Measurements from ENCODE around the gene VMAC. TPM values are rescaled to one million over a fixed set of nuclear protein-coding genes. Genes with fewer than 3 reads are reported as not detected.

The VMAC gene
- total and polyA plus RNA-seq, 5 experiments from 2014 or later, result 6.2 to 34.5 (median 8.4) TPM

Other genes with a start within 250 kb of the VMAC start
- gene MICOS13, start 224.4 kb upstream of the VMAC start, total RNA-seq, result 10 to 100 TPM; 40.1 to 40.6 TPM
- gene MICOS13, start 224.4 kb upstream of the VMAC start, polyA plus RNA-seq, result 100 to 1,000 TPM in 2 of 3 donors, 10 to 100 TPM in 1; 95.5 to 110 (median 102) TPM
- 1 to 10 TPM; 2.8 to 4.1 TPM for gene HSD11B1L, start 223.8 kb upstream of the VMAC start, total RNA-seq
- 1 to 10 TPM; 5.5 to 6.0 (median 5.7) TPM for gene HSD11B1L, start 223.8 kb upstream of the VMAC start, polyA plus RNA-seq
- gene RPL36, start 214.6 kb upstream of the VMAC start, total RNA-seq, result 1,000 to 10,000 TPM; 1,442 to 1,445 TPM
- gene RPL36, start 214.6 kb upstream of the VMAC start, polyA plus RNA-seq, result 1,000 to 10,000 TPM; 2,357 to 2,883 (median 2,631) TPM
- gene LONP1, start 184.7 kb upstream of the VMAC start, total RNA-seq, result 10 to 100 TPM; 74.3 to 75.3 TPM
- 10 to 100 TPM; 19.9 to 45.5 (median 21.6) TPM for gene LONP1, start 184.7 kb upstream of the VMAC start, polyA plus RNA-seq
- gene CATSPERD, start 184.2 kb upstream of the VMAC start, total RNA-seq, result not detected
- gene CATSPERD, start 184.2 kb upstream of the VMAC start, polyA plus RNA-seq, result not detected
- 1 to 10 TPM; 8.9 to 10.0 TPM for gene PRR22, start 120.1 kb upstream of the VMAC start, total RNA-seq
- not detected for gene PRR22, start 120.1 kb upstream of the VMAC start, polyA plus RNA-seq
- gene DUS3L, start 113.7 kb upstream of the VMAC start, total RNA-seq, result 100 to 1,000 TPM; 113 to 116 TPM
- 10 to 100 TPM; 26.3 to 43.2 (median 41.1) TPM for gene DUS3L, start 113.7 kb upstream of the VMAC start, polyA plus RNA-seq
- gene NRTN, start 99.8 kb upstream of the VMAC start, total RNA-seq, result under 1 TPM; 0.82 to 0.88 TPM
- under 1 TPM; 0.19 to 0.88 (median 0.81) TPM for gene NRTN, start 99.8 kb upstream of the VMAC start, polyA plus RNA-seq
- gene FUT6, start 65.2 kb upstream of the VMAC start, total RNA-seq, result not detected
- not detected for gene FUT6, start 65.2 kb upstream of the VMAC start, polyA plus RNA-seq
- gene FUT3, start 53.4 kb upstream of the VMAC start, total RNA-seq, result under 1 TPM in 1 of 2 experiments, not detected in 1; 0.16 TPM
- gene FUT3, start 53.4 kb upstream of the VMAC start, polyA plus RNA-seq, result not detected
- gene FUT5, start 34.3 kb upstream of the VMAC start, total RNA-seq, result under 1 TPM; 0.34 to 0.38 TPM
- under 1 TPM in 1 of 3 donors, not detected in 2; 0.10 TPM for gene FUT5, start 34.3 kb upstream of the VMAC start, polyA plus RNA-seq
- 100 to 1,000 TPM; 116 to 131 TPM for gene NDUFA11, start 1.1 kb upstream of the VMAC start, total RNA-seq
- gene NDUFA11, start 1.1 kb upstream of the VMAC start, polyA plus RNA-seq, result 100 to 1,000 TPM; 374 to 404 (median 395) TPM
- gene CAPS, start 9.4 kb downstream of the VMAC start, total RNA-seq, result 10 to 100 TPM; 55.9 to 58.3 TPM
- 1 to 10 TPM; 1.3 to 2.8 (median 2.0) TPM for gene CAPS, start 9.4 kb downstream of the VMAC start, polyA plus RNA-seq
- gene RANBP3, start 73.3 kb downstream of the VMAC start, total RNA-seq, result 100 to 1,000 TPM; 128 to 145 TPM
- gene RANBP3, start 73.3 kb downstream of the VMAC start, polyA plus RNA-seq, result 10 to 100 TPM in 1 of 3 donors, 1 to 10 TPM in 2; 7.7 to 13.0 (median 9.1) TPM
- gene RFX2, start 205.6 kb downstream of the VMAC start, total RNA-seq, result 1 to 10 TPM; 5.6 to 9.9 TPM
- 10 to 100 TPM in 1 of 3 donors, 1 to 10 TPM in 2; 4.0 to 10.4 (median 5.9) TPM for gene RFX2, start 205.6 kb downstream of the VMAC start, polyA plus RNA-seq
- gene ACSBG2, start 230.8 kb downstream of the VMAC start, total RNA-seq, result not detected
- gene ACSBG2, start 230.8 kb downstream of the VMAC start, polyA plus RNA-seq, result under 1 TPM in 1 of 3 donors, not detected in 2; 0.07 TPM

All from naive thymus-derived CD8-positive, alpha-beta T cell (primary cell).